IMR-90 (cell line): Measurements from ENCODE around the gene XRCC5. TPM values are rescaled to one million over a fixed set of nuclear protein-coding genes. Genes with fewer than 3 reads are reported as not detected.

ENCODE experiments used
- ATAC-seq: fragments of 200-7000 bp; cut with Tn5 transposase; 2 replicates; pipeline ENCODE4 v1.9.1; 2020; ENCODE audit warnings: low read depth, mild to moderate bottlenecking, moderate library complexity
- BruUV-seq: library from RNA; stranded (reverse); fragments of 400-500 nt; replicated peaks from 2 replicates; lab custom pipeline; 2021; lab: Mats Ljungman, UMichigan
- CTCF ChIA-PET: fragments of 300-600 bp; formaldehyde crosslinking; extraction: SDS; loops from one replicate; lab custom pipeline; 2021; ENCODE audit warnings: antibody characterized with exemption; lab: Yijun Ruan, JAX
- POLR2A ChIA-PET: fragments of 300-600 bp; sonication (Branson Sonifier 250); formaldehyde crosslinking; loops from one replicate; lab custom pipeline; 2022; ENCODE audit warnings: antibody characterized with exemption; ENCODE audit not compliant: unreplicated experiment; lab: Charles Lee
- DNase-seq: peaks from one replicate; pipeline ENCODE4 v3.0.0; 2013
- H2AFZ ChIP-seq: replicated peaks from 2 replicates; pipeline ENCODE3; 2013; ENCODE audit warnings: low read length, mild to moderate bottlenecking; ENCODE audit not compliant: poor library complexity
- H2AK5ac ChIP-seq: 2 replicates; pipeline ENCODE4 v1.6.1; 2013; ENCODE audit warnings: low read depth, low read length, inconsistent platforms
- H2AK9ac ChIP-seq: replicated peaks from 2 replicates; pipeline ENCODE3; 2013; ENCODE audit warnings: mild to moderate bottlenecking, low read depth, low read length, moderate library complexity; ENCODE audit not compliant: poor library complexity
- H2BK120ac ChIP-seq: 2 replicates; pipeline ENCODE4 v1.6.1; 2013; ENCODE audit warnings: low read depth, low read length, inconsistent platforms
- H2BK15ac ChIP-seq: 3 replicates; pipeline ENCODE4 v1.6.1; 2013; ENCODE audit warnings: low read depth, low read length, inconsistent platforms
- H2BK20ac ChIP-seq: 2 replicates; pipeline ENCODE4 v1.6.1; 2013; ENCODE audit warnings: low read depth, mild to moderate bottlenecking, inconsistent platforms, low read length, moderate library complexity
- H2BK5ac ChIP-seq: 2 replicates; pipeline ENCODE4 v1.6.1; 2013; ENCODE audit warnings: mild to moderate bottlenecking, low read depth, low read length, inconsistent platforms; ENCODE audit not compliant: poor library complexity, severe bottlenecking
- H3K14ac ChIP-seq: replicated peaks from 2 replicates; pipeline ENCODE4 v1.6.1; 2013; ENCODE audit warnings: low read depth, low read length, inconsistent platforms
- H3K18ac ChIP-seq: 2 replicates; pipeline ENCODE4 v1.6.1; 2013; ENCODE audit warnings: low read depth, low read length, control low read depth
- H3K23ac ChIP-seq: 2 replicates; pipeline ENCODE4 v1.6.1; 2013; ENCODE audit warnings: low read depth, low read length, inconsistent platforms
- H3K27ac ChIP-seq: 2 replicates; pipeline ENCODE4 v1.5.1; 2013; ENCODE audit warnings: mild to moderate bottlenecking, control low read depth, low read length; ENCODE audit not compliant: insufficient read depth
- H3K27me3 ChIP-seq: 2 replicates; pipeline ENCODE4 v1.6.1; 2013; ENCODE audit warnings: low read length; ENCODE audit not compliant: control insufficient read depth, insufficient read depth
- H3K36me3 ChIP-seq: 2 replicates; pipeline ENCODE4 v1.6.1; 2013; ENCODE audit warnings: low read length, mixed read lengths; ENCODE audit not compliant: control insufficient read depth, insufficient read depth
- H3K4ac ChIP-seq: 2 replicates; pipeline ENCODE4 v1.6.1; 2013; ENCODE audit warnings: low read depth, low read length, inconsistent platforms
- H3K4me1 ChIP-seq: 2 replicates; pipeline ENCODE4 v1.6.1; 2013; ENCODE audit warnings: low read length, mixed read lengths; ENCODE audit not compliant: control insufficient read depth, insufficient read depth
- H3K4me2 ChIP-seq: 2 replicates; pipeline ENCODE4 v1.6.1; 2013; ENCODE audit warnings: low read depth, mild to moderate bottlenecking, control low read depth, low read length, moderate library complexity
- H3K4me3 ChIP-seq: 2 replicates; pipeline ENCODE4 v1.5.1; 2013; ENCODE audit warnings: low read depth, mild to moderate bottlenecking, control low read depth, low read length, moderate library complexity; ENCODE audit not compliant: insufficient read depth
- H3K56ac ChIP-seq: 2 replicates; pipeline ENCODE4 v1.6.1; 2013; ENCODE audit warnings: low read length, inconsistent platforms; ENCODE audit not compliant: insufficient read depth; ENCODE audit errors: extremely low read depth
- H3K79me1 ChIP-seq, 2 experiments: 2 replicates each; pipeline ENCODE4 v1.6.1; 2013; ENCODE audit warnings: low read length in 2 of 2, inconsistent platforms in 1 of 2, low read depth in 1 of 2
- H3K9ac ChIP-seq: 2 replicates; pipeline ENCODE4 v1.6.1; 2013; ENCODE audit warnings: low read depth, low read length, control low read depth
- H3K9me1 ChIP-seq: 2 replicates; pipeline ENCODE4 v1.6.1; 2013; ENCODE audit warnings: low read length, inconsistent platforms; ENCODE audit not compliant: insufficient read depth
- H3K9me3 ChIP-seq: 2 replicates; pipeline ENCODE4 v1.6.1; 2013; ENCODE audit warnings: low read length; ENCODE audit not compliant: control insufficient read depth, insufficient read depth
- H4K20me1 ChIP-seq: 2 replicates; pipeline ENCODE4 v1.6.1; 2013; ENCODE audit warnings: low read length, inconsistent platforms; ENCODE audit not compliant: insufficient read depth
- H4K5ac ChIP-seq: 2 replicates; pipeline ENCODE4 v1.6.1; 2013; ENCODE audit warnings: mild to moderate bottlenecking, low read depth, low read length, control low read depth
- H4K8ac ChIP-seq, 2 experiments: 2 replicates each; pipeline ENCODE4 v1.6.1; 2013; ENCODE audit warnings: low read depth in 2 of 2, low read length in 2 of 2, control low read depth in 1 of 2, inconsistent platforms in 1 of 2
- H4K91ac ChIP-seq: 2 replicates; pipeline ENCODE4 v1.6.1; 2013; ENCODE audit warnings: low read depth, low read length, inconsistent platforms; ENCODE audit not compliant: insufficient read depth
- BHLHE40 ChIP-seq: fragments of 150-350 bp; IDR thresholded peaks from 2 replicates; pipeline ENCODE4 v1.6.1; 2016; ENCODE audit warnings: mild to moderate bottlenecking, low read depth, low read length
- CEBPB ChIP-seq: IDR thresholded peaks from 2 replicates; pipeline ENCODE4 v1.6.1; 2012; ENCODE audit warnings: low read depth, low read length, improper control_type of control experiment
- CHD1 ChIP-seq: IDR thresholded peaks from 2 replicates; pipeline ENCODE4 v1.6.1; 2012; ENCODE audit warnings: low read depth, low read length, improper control_type of control experiment
- CTCF ChIP-seq: conservative IDR thresholded peaks from 2 replicates; pipeline ENCODE4 v1.5.1; 2012; ENCODE audit warnings: mild to moderate bottlenecking, low read depth, low read length, improper control_type of control experiment
- ELK1 ChIP-seq: fragments of 150-350 bp; IDR thresholded peaks from 2 replicates; pipeline ENCODE4 v1.6.1; 2016; ENCODE audit warnings: low read depth, mild to moderate bottlenecking, low read length, moderate library complexity, borderline replicate concordance
- FOS ChIP-seq: fragments of 150-350 bp; IDR thresholded peaks from 2 replicates; pipeline ENCODE4 v1.6.1; 2016; ENCODE audit warnings: low read depth, low read length
- MAFK ChIP-seq: IDR thresholded peaks from 2 replicates; pipeline ENCODE4 v1.6.1; 2012; ENCODE audit warnings: low read depth, low read length, improper control_type of control experiment
- MAZ ChIP-seq: IDR thresholded peaks from 2 replicates; pipeline ENCODE4 v1.6.1; 2012; ENCODE audit warnings: low read depth, mild to moderate bottlenecking, low read length, improper control_type of control experiment, moderate library complexity, borderline replicate concordance
- MXI1 ChIP-seq: IDR thresholded peaks from 2 replicates; pipeline ENCODE4 v1.6.1; 2012; ENCODE audit warnings: low read depth, mild to moderate bottlenecking, low read length, moderate library complexity, borderline replicate concordance
- NFE2L2 ChIP-seq: fragments of 150-350 bp; IDR thresholded peaks from 2 replicates; pipeline ENCODE4 v1.6.1; 2016; ENCODE audit warnings: low read depth, mild to moderate bottlenecking, low read length
- POLR2A ChIP-seq: IDR thresholded peaks from 2 replicates; pipeline ENCODE4 v1.6.1; 2012; ENCODE audit warnings: mild to moderate bottlenecking, low read depth, low read length
- RAD21 ChIP-seq: IDR thresholded peaks from 2 replicates; pipeline ENCODE4 v1.6.1; 2012; ENCODE audit warnings: low read length, improper control_type of control experiment
- RCOR1 ChIP-seq: IDR thresholded peaks from 2 replicates; pipeline ENCODE4 v1.6.1; 2012; ENCODE audit warnings: mild to moderate bottlenecking, low read length, improper control_type of control experiment; ENCODE audit not compliant: insufficient replicate concordance
- RFX5 ChIP-seq: IDR thresholded peaks from 2 replicates; pipeline ENCODE4 v1.8.0; 2012; ENCODE audit warnings: low read depth, mild to moderate bottlenecking, low read length, moderate library complexity
- SMC3 ChIP-seq: fragments of 150-350 bp; IDR thresholded peaks from 2 replicates; pipeline ENCODE4 v1.6.1; 2016; ENCODE audit warnings: low read depth, mild to moderate bottlenecking, antibody characterized with exemption, low read length, moderate library complexity
- USF2 ChIP-seq: fragments of 150-350 bp; IDR thresholded peaks from 2 replicates; pipeline ENCODE4 v1.6.1; 2017; ENCODE audit warnings: mild to moderate bottlenecking, antibody characterized with exemption, low read length, low read depth
- WGBS, 2 experiments: methylation state at CpG; one replicate each; pipeline versions ENCODE4 v1.1.5 to v1.1.7; 2013; ENCODE audit warnings: missing lambda C conversion rate in 2 of 2; ENCODE audit not compliant: insufficient read length in 1 of 2; ENCODE audit errors: extremely low coverage in 2 of 2; 5-methylcytosine and 5-hydroxymethylcytosine counted together
- dilution Hi-C: fragments of 300-500 bp; cut with HindIII; formaldehyde crosslinking; loops from one replicate; pipeline ENCODE4 v1.14.3; 2018; ENCODE audit warnings: low sequenced_read_pairs; ENCODE audit not compliant: unreplicated experiment
- in situ Hi-C: fragments of 300-500 bp; cut with MboI; formaldehyde crosslinking; loops from 3 replicates; pipeline ENCODE4 v1.14.3; 2019; ENCODE audit warnings: low sequenced_read_pairs, inconsistent platforms, mixed read lengths
- intact Hi-C: fragments of 100-400 bp; cut with micrococcal nuclease; formaldehyde crosslinking; loops from 2 replicates; pipeline ENCODE4 v1.10.0; 2022
- polyA plus RNA-seq, 3 experiments: library from polyadenylated mRNA; depleted of rRNA; stranded (reverse); fragments of >200 nt; gene quantifications; 2 replicates each; pipeline ENCODE4 v1.2.3, GENCODE V29; 2012; ENCODE audit warnings: low replicate concordance in 1 of 3
- total RNA-seq: library from RNA; depleted of rRNA; stranded (reverse); fragments of >200 nt; gene quantifications from 2 replicates; pipeline ENCODE4 v1.2.3, GENCODE V29; 2012

XRCC5 gene
- total and polyA plus RNA-seq, 2 of the 4 experiments (the other 2 are of a cell fraction), result 144 to 509 TPM

GRCh38 chr2:216192181-216192580, 83.0 kb downstream of the XRCC5 start:
- H3K36me3 ChIP-seq, result peaks cover 11% of the 10 kb centered on the region
- H2AFZ ChIP-seq, result no peak overlapping the region
- no peak overlapping the region for H3K18ac ChIP-seq
- POLR2A ChIA-PET, result no interaction called here
- in situ Hi-C loops, result no loop called here
- H2BK5ac ChIP-seq, result no peak overlapping the region
- dilution Hi-C loops, result no loop called here
- H2BK120ac ChIP-seq, result no peak overlapping the region
- no peak overlapping the region for H2AK9ac ChIP-seq
- no peak overlapping the region for H4K8ac ChIP-seq
- H3K4ac ChIP-seq, result no peak overlapping the region
- H4K91ac ChIP-seq, result no peak overlapping the region
- peaks cover 16% of the 10 kb centered on the region; the same call in 1 of the 2 replicates for H3K9me1 ChIP-seq
- H2BK15ac ChIP-seq, result no peak overlapping the region
- H3K23ac ChIP-seq, result no peak overlapping the region
- intact Hi-C loops, result no loop called here
- H4K20me1 ChIP-seq, result peaks cover 21% of the 10 kb centered on the region
- BruUV-seq, result no TSS peak
- CTCF ChIA-PET, result interaction anchor here (0.5 kb wide), 1 partner anchor 24 kb away, joined by 3 read pairs; no protein-coding TSS in a partner anchor
- no peak for ATAC-seq
- no peaks in the 10 kb centered on the region for H3K27me3 ChIP-seq
- peaks cover 12% of the 10 kb centered on the region for H3K4me1 ChIP-seq
- no peak overlapping the region for H2BK20ac ChIP-seq
- H3K79me1 ChIP-seq, result peaks cover 25 to 62% of the 10 kb centered on the region in 2 experiments
- no peak overlapping the region for H3K27ac ChIP-seq
- no peak overlapping the region for H3K14ac ChIP-seq
- H3K4me2 ChIP-seq, result no peak overlapping the region
- 100% methylated on average over 1 of the region's 4 CpGs; no CpG with 5 or more reads in 1 of the 2 experiments for WGBS, 2 experiments
- no peak overlapping the region for H3K4me3 ChIP-seq
- no peak overlapping the region for H3K9ac ChIP-seq
- H2AK5ac ChIP-seq, result no peak overlapping the region
- no peaks in the 10 kb centered on the region for H3K9me3 ChIP-seq
- H3K56ac ChIP-seq, result no peak overlapping the region
- TF ChIP-seq NFE2L2 (no peak), MAFK (no peak), RAD21 (no peak), BHLHE40 (no peak), USF2 (no peak), RCOR1 (no peak), SMC3 (no peak), CEBPB (no peak), MXI1 (no peak), POLR2A (no peak), ELK1 (no peak), CTCF (no peak), MAZ (no peak), CHD1 (no peak), FOS (no peak), RFX5 (no peak)
- H4K5ac ChIP-seq, result no peak overlapping the region
- no peak for DNase-seq
